GM19324 (cell line): ENCODE data around the gene ITPRIPL1.

Experiments
- ATAC-seq: cut with Tn5 transposase; IDR thresholded peaks from one replicate; pipeline ENCODE4 v1.9.1; 2021; ENCODE audit warnings: mild to moderate bottlenecking, moderate library complexity; ENCODE audit not compliant: unreplicated experiment, low FRiP score

Gene ITPRIPL1

DNA sequence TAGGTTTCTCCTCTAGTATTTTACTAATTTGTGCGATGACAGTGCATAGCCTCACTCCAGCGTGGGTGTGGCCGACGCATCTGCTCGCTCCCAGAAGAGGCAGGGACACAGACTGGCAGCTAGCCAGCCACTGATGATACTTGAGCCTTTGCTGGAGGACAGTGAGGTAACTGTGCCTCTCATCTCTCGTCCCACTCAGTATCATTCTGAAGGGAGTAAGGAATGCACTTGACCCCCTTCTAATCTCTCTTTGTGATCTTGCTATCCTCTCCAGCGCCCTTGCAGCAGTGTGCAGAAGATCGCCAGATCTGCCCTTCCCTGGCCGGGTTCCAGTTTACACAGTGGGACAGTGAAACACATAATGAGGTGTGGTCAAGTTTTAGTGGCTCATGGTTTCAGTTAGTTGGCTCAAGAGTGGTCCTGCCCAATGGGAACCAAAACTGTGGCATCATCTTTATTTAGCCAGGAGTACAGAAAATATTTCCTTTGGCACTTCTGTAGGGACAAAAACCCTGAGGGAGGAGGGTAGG is 28.0 kb downstream of the ITPRIPL1 start:
- no peak for ATAC-seq

DNA sequence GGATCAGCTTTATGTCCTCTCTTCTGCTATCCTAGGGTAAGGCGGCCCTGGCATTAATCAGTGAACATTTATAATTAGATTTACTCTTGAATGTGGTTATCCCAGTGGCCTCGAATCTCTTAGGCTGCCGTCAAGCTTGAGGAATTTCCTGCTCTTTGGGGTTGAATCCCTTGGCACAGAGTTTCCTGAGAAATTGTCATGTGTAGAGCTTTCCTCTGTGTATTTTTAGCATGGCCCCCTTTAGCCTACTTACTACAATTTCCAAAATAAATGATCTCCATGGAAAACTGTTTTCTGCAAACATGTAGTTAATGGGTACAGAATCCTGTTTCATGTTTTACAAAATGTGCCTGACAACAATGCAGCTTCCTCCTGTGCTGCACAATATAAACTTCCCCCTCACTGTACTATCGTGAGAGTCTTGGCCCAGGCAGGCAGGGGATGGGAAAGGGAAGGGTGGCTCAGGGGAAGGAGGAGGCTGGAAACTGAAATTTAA is 28.5 kb downstream of the ITPRIPL1 start:
- ATAC-seq, result no peak

DNA sequence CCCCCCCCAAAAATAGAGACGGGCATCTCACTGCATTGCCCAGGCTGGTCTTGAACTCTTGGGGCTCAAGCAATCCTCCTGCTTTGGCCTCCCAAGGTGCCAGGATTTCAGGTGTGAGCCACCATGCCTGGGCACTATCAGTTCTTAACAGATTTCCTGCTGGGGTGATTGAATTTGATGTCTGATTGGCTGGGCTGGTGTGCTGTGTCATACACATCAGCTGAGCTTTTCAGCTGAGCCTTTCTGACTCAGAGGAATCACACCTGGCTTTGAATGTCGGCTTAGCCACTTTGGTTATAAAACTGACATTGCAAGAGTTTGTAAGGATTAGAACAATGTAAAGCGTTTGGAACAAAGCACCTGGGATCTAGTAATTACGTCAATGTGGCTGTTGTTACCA is 29.4 kb downstream of the ITPRIPL1 start:
- no peak for ATAC-seq

DNA sequence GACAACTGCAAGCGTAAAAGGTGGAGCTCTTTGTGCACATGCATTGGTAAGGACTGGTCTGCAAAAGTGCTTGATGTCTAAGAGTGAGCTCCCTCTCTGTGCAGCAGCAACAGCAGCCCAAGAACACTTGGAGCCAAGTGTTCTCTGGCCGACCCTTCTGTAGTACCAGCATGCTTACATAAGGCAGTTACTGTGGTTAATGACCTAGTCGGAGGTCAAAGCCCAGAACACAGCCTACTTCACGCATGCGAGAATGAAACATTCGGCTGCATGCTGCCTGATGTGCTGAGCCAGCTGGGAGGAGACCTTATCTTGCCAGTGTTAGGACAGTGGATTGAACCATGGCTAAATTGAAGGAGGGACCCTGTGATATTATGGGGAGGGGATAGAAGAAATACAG is 31.8 kb downstream of the ITPRIPL1 start:
- ATAC-seq, result no peak

DNA sequence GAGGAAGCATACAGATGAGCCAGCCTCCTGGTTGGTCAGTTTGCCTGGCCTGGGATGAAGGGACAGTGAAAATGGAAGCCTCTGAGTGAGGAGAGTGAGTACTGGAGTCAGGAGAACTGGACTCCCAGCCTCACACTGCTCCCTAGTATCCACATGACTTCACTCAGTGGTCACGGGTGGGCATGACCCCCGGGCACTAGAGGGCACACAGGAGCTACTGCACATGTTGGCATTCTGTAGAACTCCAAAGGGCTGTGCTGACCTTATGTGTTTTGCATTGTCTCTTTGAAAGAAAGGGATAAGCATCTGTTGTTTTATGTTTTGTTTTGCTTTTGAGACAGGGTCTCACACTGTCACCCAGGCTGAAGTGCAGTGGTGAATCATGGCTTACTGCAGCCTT is 34.2 kb downstream of the ITPRIPL1 start:
- ATAC-seq, result no peak

DNA sequence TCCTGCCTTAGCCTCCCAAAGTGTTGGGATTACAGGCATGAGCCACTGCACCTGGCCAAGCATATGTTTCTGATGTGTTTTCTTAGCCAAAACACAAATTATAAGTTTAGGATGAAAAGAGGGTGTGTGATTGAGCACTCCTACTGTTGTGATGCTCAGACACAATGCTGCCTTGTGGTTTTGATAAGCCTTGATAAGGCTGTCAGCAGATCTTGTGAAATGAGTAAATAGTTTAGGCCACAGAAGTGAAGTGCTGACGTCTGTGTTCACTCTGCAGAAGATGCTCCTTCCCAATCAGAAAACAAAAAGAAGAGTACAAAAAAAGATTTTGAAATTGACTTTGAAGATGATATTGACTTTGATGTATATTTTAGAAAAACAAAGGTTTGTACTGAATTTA is 34.7 kb downstream of the ITPRIPL1 start:
- ATAC-seq, result no peak

DNA sequence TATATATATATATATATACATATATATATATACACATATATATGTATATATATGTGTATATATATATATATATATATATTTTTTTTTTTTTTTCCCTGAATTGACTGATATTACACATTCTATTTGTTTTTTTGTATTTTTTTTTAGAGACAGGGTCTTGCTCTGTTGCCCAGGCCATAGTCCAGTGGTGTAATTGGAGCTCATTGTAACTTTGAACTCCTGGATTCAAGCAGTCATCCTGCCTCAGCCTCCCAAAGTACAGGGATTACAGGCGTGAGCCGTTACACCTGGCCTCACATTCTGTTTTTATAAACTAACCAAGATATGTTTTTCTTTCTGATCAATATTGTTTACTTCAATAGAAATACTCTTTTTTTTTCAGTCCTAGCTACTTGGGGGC is 36.6 kb downstream of the ITPRIPL1 start:
- ATAC-seq, result no peak

DNA sequence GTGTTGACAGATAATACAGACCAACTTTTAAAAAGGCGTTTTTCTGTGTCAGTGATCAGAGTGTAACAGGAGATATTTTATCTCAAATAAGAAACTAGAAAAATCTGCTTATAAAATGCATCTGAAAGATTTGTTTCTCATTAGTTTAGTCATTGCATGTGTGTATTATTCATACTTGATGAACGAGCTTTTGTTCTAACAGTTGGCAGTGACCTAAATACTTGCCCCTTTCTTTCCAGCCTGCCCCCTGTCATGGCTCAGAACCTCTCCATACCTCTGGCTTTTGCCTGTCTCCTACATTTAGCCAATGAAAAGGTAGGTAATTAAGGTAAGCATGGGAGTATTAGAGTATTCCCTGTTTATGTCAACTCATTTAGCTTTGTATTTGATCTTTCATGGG is 44.1 kb downstream of the ITPRIPL1 start:
- no peak for ATAC-seq

DNA sequence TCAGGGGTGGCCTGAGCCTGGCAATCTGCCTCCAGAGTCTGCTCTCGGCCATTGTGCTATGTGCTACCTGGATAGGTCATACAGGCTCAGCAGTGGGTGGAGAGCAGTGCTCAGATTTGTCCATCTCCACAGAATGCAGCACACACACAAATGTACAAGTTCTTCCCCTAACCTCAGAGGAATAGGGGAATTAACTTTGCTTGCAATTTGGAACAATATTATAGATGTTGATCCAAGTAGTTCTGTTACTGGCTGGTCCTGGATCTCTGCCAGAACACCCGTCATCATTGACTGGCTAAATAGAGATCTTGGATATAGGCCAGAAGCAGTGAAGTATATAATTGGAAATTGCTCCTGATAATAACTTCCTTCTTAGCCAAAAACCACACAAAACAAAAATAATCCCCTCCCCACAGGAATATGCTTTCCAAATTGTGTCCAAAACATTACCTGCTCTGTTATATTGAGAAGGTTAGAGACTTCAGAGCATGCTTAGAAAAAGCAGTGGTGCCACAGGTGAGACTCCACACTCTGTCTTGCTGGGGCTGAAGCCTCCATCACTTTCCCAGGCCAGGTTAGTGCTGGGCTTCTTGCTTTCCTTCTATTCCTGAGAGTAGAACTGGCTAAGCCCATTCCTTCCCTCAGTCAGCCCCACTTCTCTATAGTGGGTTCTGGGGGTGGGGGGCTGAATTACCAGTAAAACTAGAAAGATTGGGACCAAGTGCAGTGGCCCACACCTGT is 49.3 kb downstream of the ITPRIPL1 start:
- no peak for ATAC-seq
